GM18861 (cell line): ENCODE measurements around the gene ATG2A.

Source experiments
- ATAC-seq: cut with Tn5 transposase; IDR thresholded peaks from one replicate; pipeline ENCODE4 v1.9.1; 2021; ENCODE audit not compliant: unreplicated experiment

The ATG2A gene

DNA sequence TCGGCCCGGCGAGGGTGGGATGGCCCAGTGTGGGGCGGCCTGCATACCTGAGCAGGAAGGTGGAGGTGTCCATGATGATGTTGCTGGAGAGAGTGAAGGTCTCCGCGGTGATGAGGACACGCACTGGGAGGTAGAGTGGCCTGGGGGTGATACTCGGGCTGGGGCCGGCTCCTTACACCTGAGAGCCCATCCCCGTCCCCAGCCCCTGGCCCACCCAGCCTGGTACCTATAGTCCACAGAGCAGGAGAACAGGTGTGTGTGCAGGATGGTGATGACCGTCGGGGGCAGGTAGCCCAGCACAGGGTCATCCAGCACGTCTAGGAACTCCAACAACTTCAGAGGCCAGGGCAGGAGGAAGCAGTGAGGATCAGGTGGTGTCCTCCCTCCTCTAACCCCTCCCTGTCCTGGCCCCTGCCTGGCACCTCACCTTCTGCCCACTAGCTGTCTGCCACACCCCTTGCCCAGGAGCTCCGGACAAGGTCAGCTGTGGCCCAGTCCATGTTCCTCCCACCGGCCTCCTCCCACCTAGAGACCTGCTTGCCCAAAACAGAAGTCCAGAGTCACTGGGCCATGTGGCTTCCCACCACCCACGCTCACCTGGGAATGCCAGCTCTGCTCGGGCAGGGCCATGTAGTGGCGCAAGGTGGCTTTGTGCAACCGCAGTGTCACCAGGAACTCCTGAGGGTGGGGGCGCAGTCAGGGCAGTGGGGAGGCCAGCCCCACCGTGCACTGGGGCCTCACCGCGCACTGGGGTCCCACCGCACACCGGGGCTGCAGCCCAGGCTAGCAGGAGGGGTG lies 11.3 kb downstream of the ATG2A start:
- no peak for ATAC-seq

GRCh38 chr11:64903291-64903833 lies 13.6 kb downstream of the ATG2A start:
- ATAC-seq: no peak

DNA sequence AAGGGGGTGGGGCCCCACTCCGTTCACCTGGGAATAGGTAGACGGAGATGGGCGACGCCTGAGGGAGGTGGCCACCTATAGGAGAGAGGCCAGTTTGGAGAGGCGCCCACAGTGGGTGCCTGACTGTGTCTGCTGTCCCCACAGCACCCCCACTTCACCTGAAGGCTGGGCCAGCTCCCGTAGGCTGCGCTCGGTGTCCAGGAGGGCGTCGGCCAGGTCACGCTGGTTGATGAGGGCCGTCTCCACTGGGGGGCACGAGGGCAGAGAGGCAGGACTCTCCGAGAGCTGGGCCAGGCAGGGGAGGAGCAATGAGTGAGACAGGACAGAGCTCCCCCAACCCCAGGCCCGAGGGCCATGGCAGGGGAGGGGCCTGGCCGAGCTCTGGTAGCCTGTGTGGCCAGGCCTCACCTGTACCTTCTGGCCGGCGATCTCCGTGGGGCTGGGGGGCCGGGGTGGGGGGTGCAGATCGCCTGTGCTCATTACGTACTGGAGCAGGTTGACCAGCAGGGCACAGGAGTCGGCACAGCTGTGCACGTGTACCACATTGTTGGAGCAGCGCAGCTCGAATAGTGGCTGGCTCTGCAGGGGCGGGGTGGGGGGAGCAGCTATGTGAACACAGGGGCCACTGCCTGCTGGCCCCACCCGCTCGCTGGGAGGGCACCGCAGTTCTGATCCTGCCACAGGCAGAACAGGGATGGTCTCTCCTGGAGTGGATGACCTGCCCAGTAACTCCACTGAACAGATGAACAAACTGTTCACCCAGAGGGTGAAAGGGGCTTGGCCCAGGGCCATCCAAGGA lies 14.7 kb downstream of the ATG2A start:
- ATAC-seq: no peak

DNA sequence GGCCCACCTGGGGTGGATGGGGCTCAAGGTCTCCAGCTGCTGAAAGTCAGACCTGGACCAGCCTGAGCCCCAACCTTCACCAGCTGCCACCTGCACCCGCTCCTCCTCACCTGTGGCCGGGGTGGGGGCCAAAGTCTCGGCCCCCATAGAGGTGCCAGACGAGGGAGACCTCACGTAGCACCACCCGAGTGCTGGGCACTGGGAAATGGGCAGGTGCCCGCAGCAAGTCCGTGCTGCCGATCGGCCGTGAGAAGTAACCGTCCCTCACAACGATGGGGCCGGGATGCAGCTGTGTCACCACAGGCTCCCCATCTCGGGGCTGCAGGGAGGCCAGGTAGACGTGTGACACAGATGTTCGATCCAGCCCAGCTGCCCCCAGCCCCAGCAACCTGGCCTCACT lies 16.2 kb downstream of the ATG2A start:
- no peak for ATAC-seq

- no peak for ATAC-seq
Observed at GRCh38 chr11:64900263-64900678, 16.7 kb downstream of the ATG2A start.

- ATAC-seq: no peak
Observed at GRCh38 chr11:64898541-64898940, 18.5 kb downstream of the ATG2A start.

DNA sequence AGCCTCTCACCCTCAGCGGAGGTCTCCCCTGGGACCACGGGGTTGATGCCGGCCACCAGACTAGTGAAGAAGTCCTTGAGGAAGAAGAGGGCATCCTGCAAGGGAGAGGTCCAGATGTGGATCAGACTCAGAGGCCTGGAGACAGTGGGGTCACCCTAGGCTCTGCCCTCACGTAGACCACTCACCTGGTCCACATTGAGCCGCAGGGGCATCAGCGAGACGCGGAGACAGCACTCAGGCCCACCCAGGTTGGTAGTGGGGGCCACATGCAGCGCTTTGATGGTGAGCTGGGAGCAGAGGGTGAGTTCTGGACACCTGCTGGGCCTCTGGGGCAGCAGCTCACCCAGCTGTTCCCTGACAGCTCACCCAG lies 18.9 kb downstream of the ATG2A start:
- ATAC-seq: no peak

DNA sequence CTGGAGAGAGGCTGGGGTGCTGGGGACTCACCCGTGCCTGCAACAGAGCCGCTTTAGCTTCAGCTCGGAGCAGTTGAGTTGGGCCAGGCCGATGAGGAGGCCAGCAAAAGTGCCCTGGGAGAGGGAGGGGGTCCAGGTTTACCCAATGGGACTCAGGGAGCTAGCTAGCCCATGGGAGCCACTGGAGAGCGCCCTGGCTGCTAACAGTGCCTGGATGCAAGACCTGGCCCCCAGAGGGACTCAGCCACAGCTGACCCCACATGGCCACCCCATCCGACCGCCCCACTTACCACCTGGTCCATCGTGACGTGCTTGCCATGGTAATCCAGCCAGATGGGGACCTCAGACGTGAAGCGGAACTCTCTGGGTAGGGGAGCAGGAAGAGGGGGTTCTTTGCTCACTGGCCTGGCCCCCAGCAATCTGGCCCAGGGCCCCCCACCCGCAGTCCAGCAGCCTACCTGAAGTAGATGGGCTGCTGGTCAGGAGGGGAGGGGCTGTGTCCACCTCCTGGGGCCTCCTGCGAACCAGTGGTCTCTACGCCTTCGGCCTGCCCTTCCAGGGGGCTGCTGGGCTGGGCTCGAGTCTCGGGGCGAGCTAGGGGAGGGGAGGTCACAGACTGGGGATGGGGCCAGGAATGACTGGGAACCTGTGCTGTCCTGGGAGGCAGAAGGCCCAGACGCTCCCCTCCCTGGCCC lies 19.5 kb downstream of the ATG2A start:
- ATAC-seq: no peak

DNA sequence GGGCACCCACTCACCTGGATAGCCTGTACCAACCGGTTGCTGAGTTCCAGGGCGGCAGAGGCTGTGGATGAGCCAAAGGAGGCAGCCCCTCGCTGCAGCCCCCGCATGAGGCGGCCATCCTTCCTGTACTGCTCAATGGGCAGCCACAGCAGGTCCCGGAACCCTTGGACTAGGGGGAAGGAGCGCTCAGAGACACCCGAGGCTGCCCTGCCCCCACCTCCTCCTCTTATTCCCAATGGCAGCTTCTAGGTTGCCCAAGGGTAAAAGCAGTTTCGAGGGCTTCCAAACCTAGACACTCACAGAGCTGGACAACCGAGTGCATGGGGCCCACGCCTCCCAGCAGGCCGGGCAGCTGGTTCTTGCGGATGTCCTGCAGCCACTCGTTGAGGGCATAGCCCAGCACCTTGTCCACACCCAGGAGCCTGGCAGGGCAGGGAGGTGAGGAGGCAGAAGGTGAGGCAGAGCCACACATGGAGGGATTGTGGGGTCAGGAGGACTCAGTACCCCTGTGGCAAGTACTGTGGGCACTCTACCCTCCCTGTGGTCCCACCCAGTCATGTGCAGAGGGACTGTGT lies 20.5 kb downstream of the ATG2A start:
- no peak for ATAC-seq

DNA sequence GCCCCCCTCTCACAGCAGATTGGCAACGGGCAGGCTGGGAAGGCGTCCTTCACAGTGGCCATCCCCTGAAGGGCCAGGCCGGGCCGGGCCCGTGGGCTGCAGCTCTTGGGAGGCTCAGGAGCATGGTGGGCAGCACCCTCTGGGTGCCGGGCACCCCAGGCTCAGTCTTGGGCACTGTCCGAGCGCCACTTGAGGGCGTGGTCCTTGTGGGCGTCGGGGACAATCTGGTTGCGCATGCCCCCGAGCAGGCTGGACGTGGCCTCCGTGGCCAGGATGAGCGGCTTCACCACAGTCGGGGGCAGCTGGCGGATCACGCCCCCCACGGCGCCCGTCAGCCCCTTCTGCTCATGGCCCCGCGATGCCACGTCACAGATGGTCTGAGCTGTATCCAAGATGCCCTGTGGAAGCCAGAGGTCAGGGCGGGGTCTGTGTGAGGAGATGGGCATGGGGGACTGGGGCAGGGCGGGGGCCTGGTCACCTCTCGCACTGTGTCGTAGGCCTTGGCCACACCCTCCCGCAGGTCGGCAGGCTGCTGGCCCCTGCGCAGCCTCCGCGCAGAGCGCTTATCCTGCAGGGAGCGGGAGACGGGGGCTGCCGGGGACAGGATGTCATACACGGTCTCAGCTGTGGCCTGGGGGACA lies 22.1 kb downstream of the ATG2A start:
- ATAC-seq: no peak

DNA sequence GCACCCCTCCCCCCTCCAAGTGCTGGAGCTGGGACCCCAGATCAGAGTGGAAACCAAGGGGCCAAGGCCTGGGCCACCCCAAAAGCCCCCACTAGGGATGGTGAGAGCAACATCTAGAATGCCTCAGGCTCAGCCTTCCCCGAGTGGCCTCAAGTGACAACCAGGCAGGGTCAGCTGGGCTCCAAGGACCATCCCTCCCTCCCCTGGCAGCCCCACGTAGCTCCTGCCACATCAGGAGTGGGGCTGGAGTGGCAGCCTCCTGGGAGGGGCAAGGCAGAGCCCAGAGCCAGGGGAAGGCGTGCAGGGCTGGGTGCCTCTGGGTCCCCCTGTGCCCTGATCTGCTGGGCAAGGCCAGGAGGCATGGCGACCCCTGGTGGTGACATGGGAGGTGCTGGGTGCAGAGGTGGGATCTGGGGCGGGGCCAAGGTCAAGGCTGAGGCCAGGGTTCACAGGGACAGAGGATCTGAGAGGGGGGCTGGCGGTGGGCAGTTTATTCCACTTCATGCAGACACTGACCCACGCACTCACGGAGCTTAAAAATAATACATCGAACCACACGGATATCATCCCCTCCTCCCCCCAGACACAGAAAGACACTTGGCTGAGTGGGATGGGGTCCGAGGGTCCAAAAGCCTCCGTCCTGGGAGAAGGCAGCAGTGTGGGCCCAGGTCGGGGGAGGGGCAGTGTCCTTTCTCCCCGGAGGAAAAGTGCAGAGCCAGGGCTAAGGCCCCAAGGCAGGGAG lies 22.8 kb downstream of the ATG2A start:
- ATAC-seq: no peak

- no peak for ATAC-seq
Observed at GRCh38 chr11:64893194-64894069, 23.6 kb downstream of the ATG2A start.

DNA sequence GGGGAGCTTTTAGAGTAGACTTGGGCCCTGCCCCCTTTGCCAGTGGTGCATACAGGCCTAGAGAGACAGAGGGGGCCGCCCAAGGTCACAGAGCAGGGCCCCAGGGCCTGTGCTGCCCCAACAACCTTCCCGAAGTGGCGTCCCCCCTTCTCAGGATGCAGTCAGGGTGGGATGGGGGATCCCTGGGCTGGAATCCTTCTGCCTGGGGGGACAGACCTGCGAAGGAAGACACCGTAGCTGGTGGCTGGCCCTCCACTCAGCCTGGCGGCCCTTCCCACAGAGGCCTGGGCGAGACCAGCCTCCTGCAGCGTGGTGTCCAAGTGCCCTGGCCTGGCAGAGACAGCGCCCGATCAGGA lies 24.2 kb downstream of the ATG2A start:
- no peak for ATAC-seq

GRCh38 chr11:64892411-64892831 lies 24.6 kb downstream of the ATG2A start:
- ATAC-seq: no peak

DNA sequence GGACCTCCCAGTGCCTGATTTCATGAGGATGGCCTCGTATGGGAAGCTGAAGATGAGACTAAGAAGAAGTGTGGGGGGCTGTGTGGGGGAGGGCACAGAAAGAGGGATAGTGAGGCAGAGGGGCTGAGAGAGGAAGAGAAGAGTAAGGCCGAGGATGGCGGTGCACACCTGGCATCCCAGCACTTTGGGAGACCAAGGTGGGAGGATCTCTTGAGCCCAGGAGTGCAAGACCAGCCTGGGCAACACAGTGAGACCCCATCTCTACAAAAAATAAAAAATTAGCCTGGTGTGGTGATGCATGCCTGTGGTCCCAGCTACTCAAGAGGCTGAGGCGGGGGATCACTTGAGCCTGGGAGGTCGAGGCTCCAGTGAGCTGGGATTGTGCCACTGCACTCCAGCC lies 25.1 kb downstream of the ATG2A start:
- no peak for ATAC-seq

DNA sequence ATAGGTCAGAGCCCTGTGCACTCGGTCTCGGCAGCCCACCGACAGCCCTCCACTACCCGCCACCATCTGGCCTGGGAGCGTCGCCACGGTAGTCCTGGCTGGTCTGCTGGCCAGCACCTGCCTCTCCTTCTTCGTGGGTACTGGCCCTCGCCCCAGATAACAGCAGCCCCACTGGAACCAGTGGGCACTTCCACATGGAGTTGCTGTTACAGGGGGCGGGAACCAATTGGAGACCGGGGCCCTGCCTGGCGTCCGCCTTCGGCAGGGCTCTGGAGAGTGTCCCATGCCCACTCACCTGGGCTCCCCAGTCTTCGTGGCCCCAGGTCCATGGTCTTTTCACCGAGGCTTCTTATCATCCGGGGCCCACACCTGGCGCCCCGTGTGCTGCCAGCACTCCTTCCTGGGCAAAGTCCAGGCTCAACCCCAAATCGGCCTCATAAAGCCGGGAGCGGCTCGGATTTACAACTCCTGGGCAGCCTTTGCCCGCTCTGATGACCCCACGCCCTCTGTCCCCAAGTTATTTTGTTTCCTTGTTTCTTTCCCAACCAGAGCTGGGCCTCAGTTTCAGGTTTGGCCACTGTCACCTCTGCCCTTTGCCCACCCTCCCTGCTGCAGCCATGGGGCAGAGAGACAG lies 25.7 kb downstream of the ATG2A start:
- ATAC-seq: no peak

GRCh38 chr11:64890522-64890939 lies 26.5 kb downstream of the ATG2A start:
- no peak for ATAC-seq

- no peak for ATAC-seq
Observed at GRCh38 chr11:64888729-64889511, 28.1 kb downstream of the ATG2A start.
